Psoas muscle (tissue), 8 donors: ENCODE results near the gene EPB41L2. TPM values are rescaled to one million over a fixed set of nuclear protein-coding genes. Genes with fewer than 3 reads are reported as not detected.

Experiments used
- ATAC-seq, 4 donors: fragments of 200-7000 bp; cut with Tn5 transposase; one replicate each; pipeline ENCODE4 v1.9.1; 2020; ENCODE audit warnings: moderate library complexity in 3 of 4, mild to moderate bottlenecking in 2 of 4
- DNase-seq, 2 donors: peaks; one replicate each; pipeline ENCODE4 v3.0.0-alpha.2; 2020
- H3K27ac ChIP-seq: fragments of 200-600 bp; one replicate; pipeline ENCODE4 v1.8.0; 2022
- H3K27me3 ChIP-seq, 3 donors: fragments of 200-600 bp in 1 of 3; one replicate each; pipeline versions ENCODE4 v1.6.1 to v1.8.0; 2013 to 2022; ENCODE audit warnings: low read length in 2 of 3, mild to moderate bottlenecking in 2 of 3, moderate library complexity in 1 of 3; ENCODE audit not compliant: insufficient read depth in 3 of 3
- H3K36me3 ChIP-seq, 2 donors: fragments of 200-600 bp in 1 of 2; one replicate each; pipeline versions ENCODE4 v1.6.1 to v1.8.0; 2013 to 2022; ENCODE audit warnings: low read depth in 1 of 2, mild to moderate bottlenecking in 1 of 2, moderate library complexity in 1 of 2; ENCODE audit not compliant: insufficient read depth in 1 of 2
- H3K4me1 ChIP-seq: fragments of 200-600 bp; one replicate; pipeline ENCODE4 v1.8.0; 2022
- H3K4me3 ChIP-seq: fragments of 200-600 bp; one replicate; pipeline ENCODE4 v1.8.0; 2022; ENCODE audit warnings: mild to moderate bottlenecking
- H3K9me3 ChIP-seq: fragments of 200-600 bp; one replicate; pipeline ENCODE4 v1.8.0; 2022
- WGBS, 3 donors: extraction: QIAGEN DNeasy Blood & Tissue Kit; methylation state at CpG; one replicate each; pipeline versions ENCODE4 v1.1.6 to v1.1.7; 2013; 5-methylcytosine and 5-hydroxymethylcytosine counted together
- intact Hi-C, 2 donors: fragments of 100-400 bp; cut with DNase I; formaldehyde crosslinking; loops; one replicate each; pipeline versions ENCODE4 v1.11.0 to v1.14.2; 2022
- polyA plus RNA-seq, 3 donors: library from polyadenylated mRNA; stranded (reverse); fragments of 200-250 nt; gene quantifications; one replicate each; pipeline ENCODE4 v1.2.3, GENCODE V29; 2013
- total RNA-seq, 4 donors: library from RNA; stranded (reverse); fragmentation: NEBNext Ultra II Directional in 2 of 4; extraction: Animal tissue kit (Norgen Biotek cat#: 25700) in 2 of 4; gene quantifications; one replicate each; pipeline versions ENCODE4 v1.2.1 to v1.2.4, GENCODE V29; 2021 to 2023
- TF ChIP-seq, protein P1 (sequence below): fragments of 200-600 bp; IDR thresholded peaks from one replicate; pipeline ENCODE4 v1.8.0; 2022; ENCODE audit warnings: antibody characterized with exemption
- donor health status: healthy with polysubstance abuse.
- donor health status: DM: no; HTN: no; CAD: no; lungs with moderate emphysema.
- donor health status: Bipolar disorder and iron deficiency.
- donor health status: healthy.
- donor health status: DM: yes; HTN: yes; CAD: no.
- donor health status: DM: no; HTN: no; CAD: no.
- donor health status: DM: no; HTN: no; CAD: no.
- donor health status: DM: yes; HTN: yes; CAD: no.

EPB41L2 gene
- total and polyA plus RNA-seq, 7 donors: 8.5 to 75.7 (median 22.7) TPM

DNA sequence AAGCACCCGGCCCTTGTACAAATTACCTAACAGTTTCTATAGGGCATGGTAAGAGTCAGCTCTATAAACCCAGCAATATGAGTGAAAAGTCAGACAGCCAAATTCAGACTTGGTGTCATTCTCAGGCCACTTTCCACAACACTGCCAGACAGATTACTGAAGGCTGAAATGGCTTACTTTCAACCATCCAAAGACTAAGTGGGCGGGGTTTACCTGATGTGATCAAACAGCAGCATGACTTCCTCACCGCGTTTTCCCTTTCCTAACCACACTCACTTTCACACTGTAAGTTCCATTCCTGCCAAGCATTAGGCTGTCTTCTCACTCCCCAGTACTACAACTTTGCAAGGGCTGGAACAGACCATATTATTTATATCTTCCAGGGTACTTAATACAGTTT is 149.9 kb downstream of the EPB41L2 start:
- Histone ChIP-seq H3K4me3 (no peak overlapping the region), H3K27ac (no peak overlapping the region), H3K27me3 (no peaks in the 10 kb centered on the region), H3K9me3 (no peaks in the 10 kb centered on the region), H3K4me1 (no peaks in the 10 kb centered on the region), H3K36me3 (no peaks in the 10 kb centered on the region)
- intact Hi-C loops: no loop called here
- WGBS, 3 donors: 71 to 80% (median 75%) methylated on average over 4 of the region's 4 CpGs
- no peak for DNase-seq
- ATAC-seq: no peak
- TF ChIP-seq, protein P1, sequence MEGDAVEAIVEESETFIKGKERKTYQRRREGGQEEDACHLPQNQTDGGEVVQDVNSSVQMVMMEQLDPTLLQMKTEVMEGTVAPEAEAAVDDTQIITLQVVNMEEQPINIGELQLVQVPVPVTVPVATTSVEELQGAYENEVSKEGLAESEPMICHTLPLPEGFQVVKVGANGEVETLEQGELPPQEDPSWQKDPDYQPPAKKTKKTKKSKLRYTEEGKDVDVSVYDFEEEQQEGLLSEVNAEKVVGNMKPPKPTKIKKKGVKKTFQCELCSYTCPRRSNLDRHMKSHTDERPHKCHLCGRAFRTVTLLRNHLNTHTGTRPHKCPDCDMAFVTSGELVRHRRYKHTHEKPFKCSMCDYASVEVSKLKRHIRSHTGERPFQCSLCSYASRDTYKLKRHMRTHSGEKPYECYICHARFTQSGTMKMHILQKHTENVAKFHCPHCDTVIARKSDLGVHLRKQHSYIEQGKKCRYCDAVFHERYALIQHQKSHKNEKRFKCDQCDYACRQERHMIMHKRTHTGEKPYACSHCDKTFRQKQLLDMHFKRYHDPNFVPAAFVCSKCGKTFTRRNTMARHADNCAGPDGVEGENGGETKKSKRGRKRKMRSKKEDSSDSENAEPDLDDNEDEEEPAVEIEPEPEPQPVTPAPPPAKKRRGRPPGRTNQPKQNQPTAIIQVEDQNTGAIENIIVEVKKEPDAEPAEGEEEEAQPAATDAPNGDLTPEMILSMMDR: no peak

DNA sequence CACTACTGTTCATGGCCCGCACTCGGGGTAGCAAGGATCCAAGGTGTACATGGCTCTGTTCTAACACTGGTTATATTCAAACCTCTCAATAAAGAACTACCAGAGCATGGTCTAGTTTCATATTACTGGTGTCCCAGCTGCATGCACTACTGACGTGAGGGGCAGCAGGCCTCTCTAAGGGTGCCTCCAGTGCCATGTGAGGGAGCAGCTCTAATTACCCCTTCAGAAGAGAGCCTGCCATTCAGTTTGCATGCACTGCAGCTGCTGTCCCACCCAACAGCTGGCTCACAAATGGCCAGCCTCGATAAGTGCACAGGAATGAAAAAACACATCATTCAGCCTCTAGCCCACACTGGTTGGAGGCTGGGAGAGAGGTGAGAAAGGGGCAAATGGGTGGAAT is 150.6 kb downstream of the EPB41L2 start:
- intact Hi-C loops: no loop called here

DNA sequence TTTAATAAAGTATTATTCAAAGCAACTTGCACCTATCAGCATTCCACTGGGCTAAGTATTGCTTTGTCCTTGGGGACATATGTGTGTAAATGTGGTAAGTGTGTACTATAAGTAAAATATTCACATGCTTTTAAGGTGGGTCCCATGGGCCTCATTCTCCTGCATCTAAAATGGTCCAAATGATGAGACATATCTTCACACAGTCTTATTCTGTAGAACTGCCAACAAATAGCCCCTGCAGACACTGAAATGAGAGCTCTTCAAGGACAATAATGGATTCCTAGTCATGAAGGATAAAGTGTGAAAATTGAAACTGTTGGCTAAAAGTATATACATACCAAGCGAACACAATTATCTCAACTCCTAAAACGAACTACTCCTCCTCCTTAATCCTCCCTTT is 154.1 kb downstream of the EPB41L2 start:
- H3K4me1 ChIP-seq: no peaks in the 10 kb centered on the region
- ATAC-seq (no peak), DNase-seq (no peak)
- intact Hi-C loops: no loop called here
- H3K27ac ChIP-seq: no peak overlapping the region
- 81 to 93% (median 83%) methylated on average over 2 of the region's 2 CpGs for WGBS, 3 donors
- TF ChIP-seq, protein P1: no peak
- no peak overlapping the region for H3K4me3 ChIP-seq
- no peaks in the 10 kb centered on the region for H3K27me3 ChIP-seq
- H3K36me3 ChIP-seq: no peaks in the 10 kb centered on the region
- no peaks in the 10 kb centered on the region for H3K9me3 ChIP-seq

More for the DNA sequence above, 150.6 kb downstream of the EPB41L2 start:
- DNase-seq (no peak), ATAC-seq (no peak)
- no peaks in the 10 kb centered on the region for H3K9me3 ChIP-seq
- no peaks in the 10 kb centered on the region for H3K36me3 ChIP-seq
- H3K27ac ChIP-seq: no peak overlapping the region
- no peaks in the 10 kb centered on the region for H3K4me1 ChIP-seq
- WGBS, 3 donors: 39 to 51% (median 41%) methylated on average over 4 of the region's 4 CpGs
- H3K27me3 ChIP-seq: no peaks in the 10 kb centered on the region
- no peak overlapping the region for H3K4me3 ChIP-seq
- TF ChIP-seq, protein P1: no peak

DNA sequence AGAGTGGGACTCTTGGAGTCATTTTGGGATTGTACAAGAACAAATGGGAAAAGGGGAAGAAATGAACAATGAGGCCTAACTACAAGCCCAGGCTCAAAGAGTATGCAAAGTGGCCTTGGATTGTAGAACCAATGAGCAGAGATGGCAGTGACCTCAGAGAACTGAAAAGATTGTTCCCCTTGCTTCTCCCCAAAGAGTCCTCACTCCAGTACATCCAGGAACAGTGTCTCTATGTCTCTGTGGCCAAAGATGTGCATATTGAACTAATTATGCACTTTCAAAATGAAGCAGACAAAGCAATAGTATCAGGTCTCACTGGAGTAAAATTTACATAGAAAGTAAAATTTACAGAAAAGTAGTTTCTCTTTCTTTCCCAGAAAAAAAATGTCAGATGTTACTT is 154.9 kb downstream of the EPB41L2 start:
- no peaks in the 10 kb centered on the region for H3K4me1 ChIP-seq
- H3K27ac ChIP-seq: no peak overlapping the region
- H3K9me3 ChIP-seq: no peaks in the 10 kb centered on the region
- DNase-seq (no peak), ATAC-seq (no peak)
- H3K27me3 ChIP-seq: no peaks in the 10 kb centered on the region
- intact Hi-C loops: no loop called here
- TF ChIP-seq, protein P1: no peak
- H3K4me3 ChIP-seq: no peak overlapping the region
- no peaks in the 10 kb centered on the region for H3K36me3 ChIP-seq

DNA sequence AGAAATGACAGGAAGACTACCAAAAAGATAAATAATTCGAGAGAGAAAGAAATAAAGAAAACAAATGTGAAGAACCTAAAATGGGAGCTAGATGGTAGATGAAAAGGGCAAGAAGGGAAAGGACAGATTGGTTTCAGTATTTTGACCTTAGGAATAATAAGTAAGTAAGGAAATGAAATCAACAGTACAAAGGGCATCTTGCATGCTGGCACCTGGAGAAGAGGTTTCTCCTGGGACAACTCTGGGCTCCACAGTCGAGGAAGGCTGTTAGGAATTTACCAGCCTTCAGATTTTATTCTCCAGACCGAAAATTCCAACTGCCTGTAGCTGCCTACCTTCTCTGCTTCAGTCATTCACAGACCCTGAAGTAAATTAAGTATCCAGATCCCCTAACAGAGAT is 155.4 kb downstream of the EPB41L2 start:
- Histone ChIP-seq H3K9me3 (no peaks in the 10 kb centered on the region), H3K36me3 (no peaks in the 10 kb centered on the region), H3K27ac (no peak overlapping the region), H3K4me1 (no peaks in the 10 kb centered on the region), H3K4me3 (no peak overlapping the region), H3K27me3 (no peaks in the 10 kb centered on the region)
- ATAC-seq (no peak), DNase-seq (no peak)
- intact Hi-C loops: no loop called here
- 53 to 62% (median 58%) methylated on average over 3 of the region's 3 CpGs for WGBS, 3 donors
- TF ChIP-seq, protein P1: no peak
